Endometrial microvascular endothelial cells (primary cell): ENCODE data around the gene PAQR9. TPM values are rescaled to one million over a fixed set of nuclear protein-coding genes. Genes with fewer than 3 reads are reported as not detected.

ENCODE experiments used
- in situ Hi-C: cut with HindIII; loops from 2 replicates; pipeline ENCODE4 v1.10.0; 2017; ENCODE audit warnings: low sequenced_read_pairs, low pct_unique_long_range_greater_than_20kb; ENCODE audit errors: inconsistent ontology term
- total RNA-seq: library from RNA; depleted of rRNA; stranded (reverse); fragments of >200 nt; gene quantifications from one replicate; pipeline ENCODE4 v1.2.3, GENCODE V29; 2015; ENCODE audit errors: inconsistent ontology term

The PAQR9 gene
- total RNA-seq, 1 donor from 2014 or later, result not detected

DNA sequence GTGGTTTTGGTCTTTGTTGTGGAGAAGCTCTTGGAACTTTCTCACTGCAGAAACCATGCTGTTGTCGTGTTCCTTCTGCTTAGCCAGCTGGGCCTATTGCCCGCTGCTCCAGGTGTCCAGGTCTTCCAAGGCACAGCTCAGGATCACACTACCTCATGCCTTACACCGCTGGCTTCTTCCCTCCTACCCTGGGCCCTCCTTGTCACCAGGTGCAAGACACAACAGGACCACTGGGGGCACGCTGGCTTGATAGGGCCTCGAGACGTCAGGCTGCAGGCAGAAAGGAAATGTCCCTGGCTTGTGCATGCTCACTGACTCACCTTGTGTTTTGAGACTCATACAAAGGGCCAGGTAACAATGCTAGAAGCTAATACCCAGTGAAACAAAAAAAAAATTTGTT is 32.3 kb downstream of the PAQR9 start:
- in situ Hi-C loops, result no loop called here

DNA sequence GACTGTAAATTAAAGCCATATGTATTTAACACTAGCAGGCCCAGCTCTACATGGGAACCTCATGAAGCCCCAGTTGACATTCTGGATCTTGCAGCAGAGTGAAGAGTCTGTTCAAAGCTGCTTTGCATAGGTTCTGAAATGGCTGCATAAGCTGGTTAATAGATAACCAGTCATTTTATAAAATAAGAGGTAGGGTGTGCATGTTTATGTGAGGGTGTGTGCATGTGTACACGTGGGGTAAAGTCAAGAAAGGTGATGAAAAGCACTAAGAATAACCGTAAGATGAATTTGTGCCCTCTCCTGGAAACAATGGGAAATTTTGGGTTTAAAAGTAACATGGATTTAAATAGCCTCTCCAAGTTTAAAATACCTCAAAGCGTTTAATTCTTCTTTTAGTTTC is 33.0 kb downstream of the PAQR9 start:
- in situ Hi-C loops, result no loop called here

DNA sequence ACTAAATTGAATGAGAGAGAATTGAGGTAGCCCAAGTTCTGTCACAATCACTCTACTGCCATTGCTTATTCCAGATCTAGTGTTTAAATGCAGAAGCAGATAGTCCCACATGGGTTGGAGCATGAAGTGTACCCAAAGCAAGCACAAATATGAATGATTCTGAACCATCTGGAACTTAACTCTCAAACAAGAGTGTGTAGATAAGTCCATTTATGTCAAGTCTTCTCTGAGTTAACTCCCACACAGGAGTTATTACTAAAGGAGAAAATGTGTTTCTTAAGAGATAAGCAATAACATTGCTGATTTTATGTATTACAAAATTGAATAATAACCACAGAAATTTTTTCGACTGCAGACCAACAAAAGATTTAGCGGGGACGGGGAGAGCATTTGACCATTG is 33.6 kb downstream of the PAQR9 start:
- in situ Hi-C loops, result no loop called here

DNA sequence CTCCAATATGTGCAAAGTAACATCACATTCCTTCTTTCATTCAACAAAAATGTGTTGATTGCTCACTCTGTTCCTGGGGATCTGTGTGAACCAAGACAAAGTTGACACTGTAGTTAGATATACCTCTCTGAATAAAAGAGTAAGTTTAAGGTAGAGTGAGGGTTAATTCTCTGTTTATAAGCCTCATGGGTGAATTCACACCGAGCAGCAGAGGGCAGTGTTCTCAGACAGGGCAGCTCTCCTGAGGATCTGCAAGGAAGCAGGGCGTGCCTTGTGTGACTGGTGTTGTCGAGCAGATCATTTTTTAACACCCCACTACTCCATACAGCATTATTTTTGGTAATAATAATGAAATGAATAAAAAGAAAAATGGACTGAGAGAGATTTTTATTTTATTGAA is 34.4 kb downstream of the PAQR9 start:
- in situ Hi-C loops, result no loop called here

DNA sequence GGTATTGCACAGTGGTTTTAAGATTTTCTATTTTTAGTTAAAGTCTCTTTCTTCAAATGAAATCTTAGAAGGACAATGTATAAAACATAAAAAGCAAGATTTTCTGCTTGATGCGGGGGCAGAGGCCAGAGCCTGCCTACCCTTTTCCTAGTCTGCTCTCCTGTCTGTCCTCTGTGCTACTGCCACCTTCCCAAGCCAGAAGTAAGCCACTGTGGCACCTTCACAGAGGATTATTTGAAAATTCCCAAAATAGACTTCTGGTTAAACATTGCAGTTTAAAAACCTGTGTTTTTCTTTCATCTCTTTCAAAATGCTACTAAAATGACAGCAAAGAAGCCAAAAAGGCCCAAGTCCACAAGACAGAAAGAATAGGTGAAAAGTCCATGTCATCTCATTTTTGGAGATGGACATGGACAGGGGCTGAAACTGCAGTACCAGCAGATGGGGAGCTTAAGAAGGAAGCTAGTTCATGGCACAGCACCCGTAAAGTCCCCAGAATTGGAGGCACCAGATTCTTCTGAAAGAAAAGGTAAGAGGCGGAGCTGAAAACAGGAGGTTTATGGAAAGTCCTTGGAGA is 37.0 kb downstream of the PAQR9 start:
- in situ Hi-C loops, result no loop called here

DNA sequence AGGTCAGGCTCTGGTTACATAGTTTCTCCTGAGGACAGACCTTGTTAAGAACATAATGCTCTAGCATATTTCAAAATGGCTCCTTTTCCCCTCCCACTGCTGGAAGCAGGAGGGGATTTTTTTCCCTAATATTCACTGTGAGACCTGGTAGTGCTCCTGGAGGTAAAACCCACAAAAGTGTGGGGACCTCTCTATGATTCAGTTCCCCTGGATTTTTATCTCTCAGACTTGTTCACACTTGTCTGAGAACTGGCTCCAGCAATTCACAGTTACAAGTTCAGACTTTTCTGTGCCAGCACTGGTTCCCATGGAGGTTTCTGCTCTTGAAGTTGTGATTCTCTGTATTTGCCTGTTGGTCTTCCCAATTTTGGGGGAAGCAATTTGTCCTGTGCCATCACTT is 38.3 kb downstream of the PAQR9 start:
- in situ Hi-C loops, result no loop called here

DNA sequence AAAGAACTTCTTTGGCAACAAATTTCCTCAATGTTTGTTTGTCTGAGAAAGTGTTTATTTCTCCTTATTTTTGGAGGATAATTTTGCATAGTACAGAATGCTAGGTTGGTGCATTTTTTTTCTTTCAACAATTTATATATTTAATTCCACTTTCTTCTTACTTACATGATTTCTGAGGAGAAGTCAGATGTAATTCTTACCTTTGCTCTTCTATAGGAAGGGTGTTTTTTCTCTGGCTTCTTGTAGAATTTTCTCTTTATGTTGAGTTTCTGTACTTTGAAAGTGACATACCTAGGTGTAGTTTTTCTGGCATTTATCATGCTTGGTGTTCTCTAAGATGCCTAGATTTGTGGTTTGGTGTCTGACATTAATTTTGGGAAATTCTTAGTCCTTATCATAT is 39.8 kb downstream of the PAQR9 start:
- in situ Hi-C loops, result no loop called here

DNA sequence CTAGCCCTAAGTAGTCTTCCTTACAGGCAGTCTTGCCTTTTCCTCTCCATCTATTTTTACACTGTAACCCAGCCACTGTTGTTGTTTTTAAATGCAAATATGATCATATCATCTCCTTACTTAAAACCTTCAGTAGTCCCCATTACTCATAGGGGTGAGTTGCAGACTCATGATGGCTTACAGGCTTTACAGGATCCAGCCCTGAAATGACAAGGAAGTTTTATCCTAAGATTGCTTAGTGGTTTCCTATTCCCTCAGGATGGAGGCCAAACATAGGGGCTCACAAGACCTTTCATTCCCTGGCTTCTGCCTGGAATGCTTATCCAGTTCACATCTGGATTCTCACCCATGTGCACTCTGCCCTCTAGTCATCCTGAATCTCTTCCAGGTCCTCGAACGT is 46.9 kb downstream of the PAQR9 start:
- in situ Hi-C loops, result no loop called here

DNA sequence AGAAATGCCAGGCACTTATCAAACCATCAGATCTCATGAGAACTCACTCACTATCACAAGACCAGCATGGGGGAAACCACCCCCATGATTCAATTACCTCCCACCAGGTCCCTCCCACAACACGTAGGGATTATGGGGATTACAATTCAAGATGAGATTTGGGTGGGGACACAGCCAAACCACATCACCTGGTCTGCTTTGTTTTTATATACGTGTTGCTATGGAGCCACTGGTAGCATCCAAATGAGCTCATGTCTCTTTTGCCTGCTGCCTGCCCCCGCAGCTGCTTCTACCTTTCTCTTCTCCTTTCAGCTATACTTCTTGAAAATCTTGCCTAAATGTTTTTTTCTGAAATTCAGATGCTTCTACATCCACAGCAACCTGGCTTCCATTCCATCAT is 47.8 kb downstream of the PAQR9 start:
- in situ Hi-C loops, result no loop called here

DNA sequence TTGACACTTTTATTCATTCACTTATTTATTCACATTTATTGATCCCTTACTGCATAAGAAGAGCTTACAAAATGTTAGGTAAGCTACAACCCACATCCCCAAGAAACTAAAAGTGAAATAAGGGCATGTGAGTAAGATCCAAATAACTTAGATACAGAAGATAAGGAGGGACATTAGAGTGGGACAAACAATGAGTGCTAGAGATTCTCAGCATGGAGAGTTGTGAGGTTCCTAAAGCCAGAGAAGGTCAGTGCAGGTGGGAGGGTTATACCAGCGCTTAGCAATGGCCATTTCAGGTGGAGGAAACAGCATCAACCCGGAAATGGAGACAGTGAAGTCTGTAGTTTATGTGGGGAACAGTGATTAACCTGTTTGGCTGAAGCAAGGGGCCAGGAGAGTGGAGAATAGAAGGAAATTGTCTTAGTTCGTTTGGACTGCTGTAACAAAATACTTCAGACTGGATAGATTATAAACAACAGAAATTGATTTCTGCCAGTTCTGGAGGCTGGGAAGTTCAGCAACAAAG is 49.1 kb downstream of the PAQR9 start:
- in situ Hi-C loops, result no loop called here

DNA sequence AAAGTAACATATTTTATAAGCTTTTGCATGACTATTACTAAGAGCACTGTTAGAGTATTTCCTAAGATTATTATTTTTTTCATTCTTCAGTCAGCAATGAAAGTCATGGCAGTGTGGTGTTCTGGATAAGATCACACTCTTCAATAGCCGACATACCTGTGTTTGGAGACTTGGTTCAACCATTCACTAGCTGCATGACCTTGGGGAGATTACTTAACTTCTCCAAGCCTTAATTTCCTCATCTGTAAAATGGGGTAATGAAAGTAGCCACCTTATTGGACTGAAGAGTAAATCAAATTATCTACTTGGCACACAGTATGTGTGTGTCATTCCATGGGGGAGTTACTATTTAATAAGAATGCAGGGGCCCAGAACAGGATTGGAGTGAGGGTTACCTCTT is 50.0 kb downstream of the PAQR9 start:
- in situ Hi-C loops, result no loop called here

DNA sequence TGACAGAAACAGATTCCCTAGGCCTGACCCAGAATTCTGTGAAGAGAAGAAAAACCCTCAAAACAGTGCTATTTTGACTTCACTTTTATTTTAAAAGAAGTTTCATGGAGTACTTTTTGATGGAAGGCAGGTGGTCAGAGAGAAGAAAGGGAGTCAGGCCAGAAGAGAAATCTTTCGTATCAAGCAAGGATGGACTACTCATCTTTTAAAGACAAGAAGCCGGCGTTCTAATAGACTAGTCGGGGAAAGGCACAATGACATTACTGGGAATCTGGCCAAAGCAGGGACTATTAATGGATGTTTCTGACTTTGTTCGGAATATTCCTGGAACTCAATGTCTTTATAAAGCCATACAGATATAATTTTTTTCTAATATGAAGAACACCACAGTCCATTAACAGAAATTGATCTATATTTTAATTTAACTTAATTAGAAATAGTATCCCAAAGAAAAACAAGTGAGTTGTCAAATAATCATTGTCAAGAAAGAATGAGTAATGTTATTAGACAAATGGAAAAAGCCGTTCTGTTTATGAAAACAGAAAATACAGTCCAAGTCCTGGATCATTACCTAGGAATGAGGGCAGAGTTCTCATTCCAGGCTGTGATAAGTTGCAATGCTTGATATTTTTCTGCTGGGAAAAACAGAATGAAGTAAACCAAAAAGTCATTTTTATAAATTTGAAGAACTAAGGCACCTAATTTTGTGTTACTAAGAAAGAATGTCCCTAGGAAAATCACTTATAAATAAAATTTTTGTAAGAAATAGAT is 50.9 kb downstream of the PAQR9 start:
- in situ Hi-C loops, result no loop called here

Other genes with a start within 250 kb of the PAQR9 start
- gene TRPC1, start 239.6 kb downstream of the PAQR9 start, total RNA-seq, result 2.1 TPM
- not detected for gene PCOLCE2, start 74.6 kb downstream of the PAQR9 start, total RNA-seq
- 30.0 TPM for gene U2SURP, start 37.9 kb upstream of the PAQR9 start, total RNA-seq
- 13.9 TPM for gene CHST2, start 156.1 kb upstream of the PAQR9 start, total RNA-seq